GM12878 (cell line): ENCODE data around the gene HHIP. TPM values are rescaled to one million over a fixed set of nuclear protein-coding genes. Genes with fewer than 3 reads are reported as not detected.

Source experiments
- BRCA1 ChIP-seq: IDR thresholded peaks from 2 replicates; pipeline ENCODE4 v1.6.1; 2011; ENCODE audit warnings: low read depth, low read length, improper control_type of control experiment
- MTA2 ChIP-seq: fragments of 450-650 bp; IDR thresholded peaks from 2 replicates; pipeline ENCODE4 v1.6.1; 2016; ENCODE audit warnings: low read depth, mild to moderate bottlenecking, moderate library complexity
- NFXL1 ChIP-seq: fragments of 450-650 bp; IDR thresholded peaks from 2 replicates; pipeline ENCODE4 v1.6.1; 2017; ENCODE audit warnings: antibody characterized with exemption, mild to moderate bottlenecking, borderline replicate concordance
- NR2C2 ChIP-seq: IDR thresholded peaks from 2 replicates; pipeline ENCODE4 v1.6.1; 2011; ENCODE audit warnings: borderline replicate concordance, low read depth; ENCODE audit not compliant: control insufficient read depth, insufficient read length
- RB1 ChIP-seq: fragments of 450-650 bp; formaldehyde crosslinking; IDR thresholded peaks from 2 replicates; pipeline ENCODE4 v1.6.1; 2017; ENCODE audit warnings: mild to moderate bottlenecking, borderline replicate concordance
- polyA plus RNA-seq, 11 experiments: library from polyadenylated mRNA; depleted of rRNA in 4 of 11; unstranded in 6 of 11; stranded (reverse) in 5 of 11; fragments of >200 nt; fragmentation: Nextera tagmentation in 4 of 11; fragmentation: Illumina TruSeq in 1 of 11; extraction: Ambion mirVana in 4 of 11; extraction: Trizol in 1 of 11; gene quantifications; 1 replicate in 1 of 11; 2 replicates in 10 of 11; pipeline versions ENCODE4 v1.2.1 to v1.2.3, GENCODE V29; 2011 to 2016; ENCODE audit warnings: inconsistent platforms in 2 of 11, missing spikeins in 2 of 11, low read depth in 1 of 11
- total RNA-seq, 4 experiments: library from RNA; depleted of rRNA in 3 of 4; stranded (reverse); fragments of >200 nt in 3 of 4; fragmentation: Illumina TruSeq in 1 of 4; extraction: Trizol in 1 of 4; gene quantifications; 2 replicates each; pipeline versions ENCODE4 v1.2.1 to v1.2.3, GENCODE V29; 2013 to 2021
- TF ChIP-seq, protein P1 (sequence below): fragments of 450-650 bp; formaldehyde crosslinking; IDR thresholded peaks from 2 replicates; pipeline ENCODE4 v1.4.0; 2020; ENCODE audit warnings: mild to moderate bottlenecking, moderate library complexity
- TF ChIP-seq, protein P2 (sequence below): fragments of 450-650 bp; IDR thresholded peaks from 2 replicates; pipeline ENCODE4 v1.6.1; 2017; ENCODE audit warnings: antibody characterized with exemption, mild to moderate bottlenecking, moderate library complexity
- TF ChIP-seq, protein P3 (sequence below): fragments of 450-650 bp; IDR thresholded peaks from 2 replicates; pipeline ENCODE4 v1.6.1; 2018; ENCODE audit warnings: borderline replicate concordance, mild to moderate bottlenecking; ENCODE audit not compliant: partially characterized antibody

HHIP gene
- total and polyA plus RNA-seq, 10 of the 15 experiments (the other 5 are each of a cell fraction or from before 2014, with no cell fraction given), result 0.06 to 0.56 (median 0.24) TPM; not detected in 1

DNA sequence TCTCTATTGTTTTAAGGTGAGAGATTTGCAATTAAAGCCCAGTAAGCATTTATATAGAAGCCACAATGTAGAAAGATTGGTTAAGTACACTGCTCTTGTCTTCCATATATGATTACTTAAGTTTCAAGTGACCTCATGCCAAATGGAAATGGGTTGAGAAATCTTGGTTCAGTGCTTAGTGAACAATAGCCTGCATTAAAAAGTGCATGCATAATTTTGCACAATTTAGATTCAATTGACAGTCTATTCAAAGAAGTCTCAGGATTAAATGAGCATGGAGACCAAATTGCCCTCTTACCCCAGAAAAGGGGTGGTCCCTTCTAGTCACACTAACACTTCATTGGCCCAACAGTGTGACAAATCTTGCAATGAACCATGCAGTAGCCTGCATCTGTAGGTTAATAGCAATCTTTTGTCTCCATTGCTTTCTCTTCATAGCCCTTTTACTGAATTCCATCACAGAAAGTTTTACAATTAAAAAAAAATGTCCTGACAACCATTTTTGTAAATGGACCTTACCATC is 93.6 kb downstream of the HHIP start (continued):
- TF ChIP-seq, protein P1, sequence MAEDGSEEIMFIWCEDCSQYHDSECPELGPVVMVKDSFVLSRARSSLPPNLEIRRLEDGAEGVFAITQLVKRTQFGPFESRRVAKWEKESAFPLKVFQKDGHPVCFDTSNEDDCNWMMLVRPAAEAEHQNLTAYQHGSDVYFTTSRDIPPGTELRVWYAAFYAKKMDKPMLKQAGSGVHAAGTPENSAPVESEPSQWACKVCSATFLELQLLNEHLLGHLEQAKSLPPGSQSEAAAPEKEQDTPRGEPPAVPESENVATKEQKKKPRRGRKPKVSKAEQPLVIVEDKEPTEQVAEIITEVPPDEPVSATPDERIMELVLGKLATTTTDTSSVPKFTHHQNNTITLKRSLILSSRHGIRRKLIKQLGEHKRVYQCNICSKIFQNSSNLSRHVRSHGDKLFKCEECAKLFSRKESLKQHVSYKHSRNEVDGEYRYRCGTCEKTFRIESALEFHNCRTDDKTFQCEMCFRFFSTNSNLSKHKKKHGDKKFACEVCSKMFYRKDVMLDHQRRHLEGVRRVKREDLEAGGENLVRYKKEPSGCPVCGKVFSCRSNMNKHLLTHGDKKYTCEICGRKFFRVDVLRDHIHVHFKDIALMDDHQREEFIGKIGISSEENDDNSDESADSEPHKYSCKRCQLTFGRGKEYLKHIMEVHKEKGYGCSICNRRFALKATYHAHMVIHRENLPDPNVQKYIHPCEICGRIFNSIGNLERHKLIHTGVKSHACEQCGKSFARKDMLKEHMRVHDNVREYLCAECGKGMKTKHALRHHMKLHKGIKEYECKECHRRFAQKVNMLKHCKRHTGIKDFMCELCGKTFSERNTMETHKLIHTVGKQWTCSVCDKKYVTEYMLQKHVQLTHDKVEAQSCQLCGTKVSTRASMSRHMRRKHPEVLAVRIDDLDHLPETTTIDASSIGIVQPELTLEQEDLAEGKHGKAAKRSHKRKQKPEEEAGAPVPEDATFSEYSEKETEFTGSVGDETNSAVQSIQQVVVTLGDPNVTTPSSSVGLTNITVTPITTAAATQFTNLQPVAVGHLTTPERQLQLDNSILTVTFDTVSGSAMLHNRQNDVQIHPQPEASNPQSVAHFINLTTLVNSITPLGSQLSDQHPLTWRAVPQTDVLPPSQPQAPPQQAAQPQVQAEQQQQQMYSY (CRISPR knock-in tag), result no peak
- TF ChIP-seq, protein P2, sequence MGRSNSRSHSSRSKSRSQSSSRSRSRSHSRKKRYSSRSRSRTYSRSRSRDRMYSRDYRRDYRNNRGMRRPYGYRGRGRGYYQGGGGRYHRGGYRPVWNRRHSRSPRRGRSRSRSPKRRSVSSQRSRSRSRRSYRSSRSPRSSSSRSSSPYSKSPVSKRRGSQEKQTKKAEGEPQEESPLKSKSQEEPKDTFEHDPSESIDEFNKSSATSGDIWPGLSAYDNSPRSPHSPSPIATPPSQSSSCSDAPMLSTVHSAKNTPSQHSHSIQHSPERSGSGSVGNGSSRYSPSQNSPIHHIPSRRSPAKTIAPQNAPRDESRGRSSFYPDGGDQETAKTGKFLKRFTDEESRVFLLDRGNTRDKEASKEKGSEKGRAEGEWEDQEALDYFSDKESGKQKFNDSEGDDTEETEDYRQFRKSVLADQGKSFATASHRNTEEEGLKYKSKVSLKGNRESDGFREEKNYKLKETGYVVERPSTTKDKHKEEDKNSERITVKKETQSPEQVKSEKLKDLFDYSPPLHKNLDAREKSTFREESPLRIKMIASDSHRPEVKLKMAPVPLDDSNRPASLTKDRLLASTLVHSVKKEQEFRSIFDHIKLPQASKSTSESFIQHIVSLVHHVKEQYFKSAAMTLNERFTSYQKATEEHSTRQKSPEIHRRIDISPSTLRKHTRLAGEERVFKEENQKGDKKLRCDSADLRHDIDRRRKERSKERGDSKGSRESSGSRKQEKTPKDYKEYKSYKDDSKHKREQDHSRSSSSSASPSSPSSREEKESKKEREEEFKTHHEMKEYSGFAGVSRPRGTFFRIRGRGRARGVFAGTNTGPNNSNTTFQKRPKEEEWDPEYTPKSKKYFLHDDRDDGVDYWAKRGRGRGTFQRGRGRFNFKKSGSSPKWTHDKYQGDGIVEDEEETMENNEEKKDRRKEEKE, result no peak
- no peak for TF ChIP-seq NR2C2
- TF ChIP-seq, protein P3, sequence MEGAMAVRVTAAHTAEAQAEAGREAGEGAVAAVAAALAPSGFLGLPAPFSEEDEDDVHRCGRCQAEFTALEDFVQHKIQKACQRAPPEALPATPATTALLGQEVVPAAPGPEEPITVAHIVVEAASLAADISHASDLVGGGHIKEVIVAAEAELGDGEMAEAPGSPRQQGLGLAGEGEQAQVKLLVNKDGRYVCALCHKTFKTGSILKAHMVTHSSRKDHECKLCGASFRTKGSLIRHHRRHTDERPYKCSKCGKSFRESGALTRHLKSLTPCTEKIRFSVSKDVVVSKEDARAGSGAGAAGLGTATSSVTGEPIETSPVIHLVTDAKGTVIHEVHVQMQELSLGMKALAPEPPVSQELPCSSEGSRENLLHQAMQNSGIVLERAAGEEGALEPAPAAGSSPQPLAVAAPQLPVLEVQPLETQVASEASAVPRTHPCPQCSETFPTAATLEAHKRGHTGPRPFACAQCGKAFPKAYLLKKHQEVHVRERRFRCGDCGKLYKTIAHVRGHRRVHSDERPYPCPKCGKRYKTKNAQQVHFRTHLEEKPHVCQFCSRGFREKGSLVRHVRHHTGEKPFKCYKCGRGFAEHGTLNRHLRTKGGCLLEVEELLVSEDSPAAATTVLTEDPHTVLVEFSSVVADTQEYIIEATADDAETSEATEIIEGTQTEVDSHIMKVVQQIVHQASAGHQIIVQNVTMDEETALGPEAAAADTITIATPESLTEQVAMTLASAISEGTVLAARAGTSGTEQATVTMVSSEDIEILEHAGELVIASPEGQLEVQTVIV, result no peak
- TF ChIP-seq BRCA1, result no peak
- TF ChIP-seq NFXL1, result no peak
- TF ChIP-seq RB1, result no peak
- TF ChIP-seq MTA2, result no peak
- TF ChIP-seq, all 136 proteins: peak for 0
